LoVo (cell line): Measurements from ENCODE around the gene ID3.

Experiments used
- DNase-seq: peaks from one replicate; pipeline ENCODE4 v3.0.0-alpha.2; 2016; ENCODE audit warnings: low spot score

ID3 gene, protein sequence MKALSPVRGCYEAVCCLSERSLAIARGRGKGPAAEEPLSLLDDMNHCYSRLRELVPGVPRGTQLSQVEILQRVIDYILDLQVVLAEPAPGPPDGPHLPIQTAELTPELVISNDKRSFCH

DNA sequence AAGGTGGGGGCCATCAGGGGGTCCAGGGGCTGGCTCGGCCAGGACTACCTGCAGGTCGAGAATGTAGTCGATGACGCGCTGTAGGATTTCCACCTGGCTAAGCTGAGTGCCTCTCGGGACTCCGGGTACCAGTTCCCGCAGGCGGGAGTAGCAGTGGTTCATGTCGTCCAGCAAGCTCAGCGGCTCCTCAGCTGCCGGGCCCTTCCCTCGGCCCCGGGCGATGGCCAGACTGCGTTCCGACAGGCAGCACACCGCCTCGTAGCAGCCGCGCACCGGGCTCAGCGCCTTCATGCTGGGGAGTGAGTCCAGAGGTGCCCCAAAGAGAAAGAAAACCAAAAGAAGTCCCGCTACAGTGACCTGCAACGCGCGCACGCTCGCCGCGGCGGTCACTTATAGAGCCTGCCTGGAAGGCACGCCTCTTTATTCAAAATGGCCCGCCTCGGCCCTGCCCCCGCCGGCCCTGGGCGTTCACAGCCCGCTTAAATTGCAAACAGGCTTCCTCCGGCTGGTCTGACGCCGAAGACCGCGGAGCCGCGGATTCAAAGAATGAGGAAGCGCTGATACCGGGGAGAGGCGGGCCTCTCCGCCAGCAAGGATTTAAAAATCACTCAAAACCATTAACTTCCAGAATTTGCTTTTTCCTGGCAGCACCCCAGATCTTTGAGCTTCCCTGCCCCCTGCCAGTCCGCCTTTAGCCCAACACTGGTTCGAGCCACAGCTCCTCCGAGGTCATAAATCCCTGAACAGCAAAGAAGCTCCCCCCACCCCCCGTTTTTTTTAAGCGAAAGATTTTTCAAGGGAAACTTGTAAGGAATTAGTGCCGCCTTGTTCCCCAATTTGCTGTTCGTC lies at the start of gene ID3:
ID3 (minus strand) TSS at position 366 of the 849 bp plus-strand sequence; CDS start at position 291, 75 bp downstream.
- peak; percentile 95 for DNase-seq

DNA sequence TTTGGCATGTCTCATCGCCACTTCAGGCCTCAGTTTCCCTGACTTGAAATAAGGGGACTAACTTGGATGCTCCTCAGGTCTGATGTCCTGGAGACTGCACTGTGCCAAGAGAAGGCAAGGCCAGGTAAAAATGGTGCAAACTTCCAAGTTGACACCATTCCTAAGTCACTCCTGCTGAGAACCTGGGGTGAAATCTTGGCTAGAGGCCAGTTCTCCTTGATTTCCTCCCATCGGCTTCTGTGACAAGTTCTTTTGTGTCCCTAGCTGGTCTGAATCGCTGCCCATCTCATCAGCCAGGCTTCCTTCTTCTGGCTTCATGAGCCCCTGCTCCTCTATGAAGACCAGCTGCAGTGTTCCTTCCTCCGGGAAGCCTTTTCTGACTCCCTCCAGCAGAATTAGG lies 48.6 kb upstream of the ID3 start:
- no peak for DNase-seq

DNA sequence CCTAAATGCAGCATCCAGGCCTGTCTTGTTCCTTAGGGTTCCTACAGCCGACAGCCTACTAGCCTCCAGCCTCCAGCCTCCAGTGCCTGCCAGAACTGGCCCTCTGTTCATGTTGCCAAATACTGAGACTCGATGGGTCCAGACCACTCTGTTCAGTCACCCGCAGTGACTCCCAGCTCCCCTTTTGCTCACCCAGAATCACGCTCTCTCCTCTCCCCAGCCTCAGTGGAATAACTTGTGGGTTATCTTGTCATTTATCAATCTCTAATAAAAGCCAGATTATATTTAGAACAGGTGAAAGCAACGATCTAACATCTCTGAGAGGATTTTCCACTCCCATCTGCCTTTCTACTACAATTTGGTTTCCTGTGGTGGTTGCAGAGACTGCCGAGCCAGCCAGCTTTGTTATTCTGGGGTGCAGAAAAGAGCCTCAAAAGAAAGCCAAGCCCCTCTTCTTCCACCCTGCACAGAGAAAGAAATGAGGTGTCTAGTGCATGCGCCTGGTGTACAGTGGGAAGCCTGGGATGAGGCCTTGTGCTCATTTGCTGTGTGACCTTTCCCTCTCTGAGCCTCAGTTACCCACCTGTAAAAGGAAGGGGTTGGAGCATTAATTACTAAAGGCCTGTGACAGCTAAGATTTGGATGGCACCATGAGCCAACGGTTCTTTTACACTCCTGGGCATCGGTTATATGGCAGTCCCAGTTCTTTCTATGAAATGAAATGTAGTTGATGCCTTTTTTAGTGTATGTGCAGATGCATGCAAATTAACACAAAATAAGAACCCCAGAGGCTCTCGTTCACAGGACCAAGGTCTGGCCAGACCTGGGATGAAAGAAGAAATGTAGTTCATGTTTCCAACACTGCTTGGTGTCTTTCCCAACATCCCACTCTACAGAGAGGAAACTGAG lies 42.9 kb upstream of the ID3 start:
- DNase-seq: no peak

DNA sequence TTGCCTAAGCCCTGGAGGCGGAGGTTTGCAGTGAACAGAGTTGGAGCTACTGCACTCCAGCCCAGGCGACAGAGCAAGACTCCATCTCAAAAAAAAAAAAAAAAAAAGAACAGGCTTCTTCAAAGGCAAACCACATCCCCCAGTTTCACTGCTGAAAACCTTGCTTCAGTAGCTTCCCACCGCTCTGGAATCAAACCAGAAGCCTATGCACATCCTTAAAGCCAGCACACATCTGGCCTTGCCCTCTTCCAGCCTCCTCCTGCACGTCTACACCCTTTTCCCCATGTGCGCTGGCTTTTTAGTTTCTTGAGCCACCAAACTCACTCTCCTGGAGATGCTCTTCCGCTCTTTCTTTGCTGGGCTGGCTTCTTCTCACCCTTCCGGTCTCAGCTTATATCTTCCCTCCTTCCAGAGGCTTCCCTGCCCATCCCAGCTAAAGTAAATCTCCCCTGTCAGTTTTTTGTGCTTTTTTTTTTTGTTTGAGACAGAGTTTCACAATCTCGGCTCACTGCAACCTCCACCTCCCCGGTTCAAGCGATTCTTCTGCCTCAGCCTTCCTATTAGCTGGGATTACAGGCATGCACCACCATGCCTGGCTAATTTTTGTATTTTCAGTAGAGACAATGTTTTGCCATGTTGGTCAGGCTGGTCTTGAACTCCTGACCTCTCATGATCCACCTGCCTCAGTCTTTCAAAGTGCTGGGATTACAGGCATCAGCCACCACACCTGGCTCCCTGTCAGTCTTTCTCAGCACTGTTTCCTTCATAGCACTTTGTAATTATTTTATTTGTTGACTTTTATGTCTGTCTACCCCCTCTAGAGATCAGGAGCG lies 42.0 kb upstream of the ID3 start:
- DNase-seq: no peak

DNA sequence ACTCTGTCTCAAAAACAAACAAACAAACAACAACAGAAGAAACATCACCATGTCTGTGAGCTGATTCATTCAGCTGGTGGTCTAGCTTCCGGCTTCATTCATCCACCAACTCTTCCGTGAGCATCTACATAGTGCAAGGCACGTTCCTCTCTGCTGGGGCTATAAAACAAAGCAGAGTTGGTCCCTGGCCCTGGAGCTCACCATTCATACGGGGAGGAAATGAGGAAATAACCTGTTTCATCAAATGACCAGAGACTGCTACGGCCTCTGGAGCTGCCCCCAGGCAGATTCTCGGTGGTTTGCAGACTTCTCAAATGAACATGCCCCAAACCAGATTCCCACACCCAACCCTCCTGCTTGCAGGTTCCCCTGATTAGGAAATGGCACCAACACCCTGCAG lies 41.0 kb upstream of the ID3 start:
- no peak for DNase-seq

DNA sequence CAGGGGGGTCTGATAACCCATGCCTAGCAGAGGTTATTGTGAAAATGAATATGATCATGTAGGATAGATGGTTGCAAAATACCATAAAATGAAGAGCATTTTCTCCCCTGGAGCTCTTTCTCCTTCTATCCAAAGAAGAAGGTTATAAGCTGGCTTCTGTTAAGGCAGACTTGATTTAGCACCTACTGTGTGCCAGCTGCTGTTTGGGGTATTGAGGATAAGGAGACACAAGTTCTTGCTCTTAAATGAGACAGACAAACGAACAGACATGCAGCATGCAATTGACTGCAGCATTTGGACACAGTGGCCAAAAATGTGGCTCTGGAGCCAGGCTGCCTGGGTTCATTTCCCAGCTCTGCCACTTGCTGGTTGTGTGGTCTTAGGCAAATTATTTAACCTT lies 39.8 kb upstream of the ID3 start:
- no peak for DNase-seq

DNA sequence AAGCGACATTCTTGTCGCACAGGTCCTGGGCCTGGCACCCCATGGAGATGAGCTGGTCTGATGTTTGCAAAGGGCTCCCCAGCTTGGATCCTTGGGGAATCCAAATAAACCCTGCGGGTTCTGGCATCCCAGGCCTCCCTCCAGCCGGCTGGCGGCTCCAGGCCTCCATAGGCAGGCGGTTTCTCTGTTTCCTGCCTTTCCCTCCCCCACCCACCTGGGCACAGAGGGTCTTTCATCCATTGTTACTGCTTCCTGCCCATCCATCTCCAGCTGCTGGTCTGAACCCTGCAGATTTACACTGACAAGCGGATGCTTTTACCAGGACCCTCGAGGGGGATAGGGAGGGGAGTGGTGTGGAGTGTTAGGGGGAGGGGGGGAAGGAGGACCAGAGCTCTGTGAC lies 39.1 kb upstream of the ID3 start:
- DNase-seq: no peak

DNA sequence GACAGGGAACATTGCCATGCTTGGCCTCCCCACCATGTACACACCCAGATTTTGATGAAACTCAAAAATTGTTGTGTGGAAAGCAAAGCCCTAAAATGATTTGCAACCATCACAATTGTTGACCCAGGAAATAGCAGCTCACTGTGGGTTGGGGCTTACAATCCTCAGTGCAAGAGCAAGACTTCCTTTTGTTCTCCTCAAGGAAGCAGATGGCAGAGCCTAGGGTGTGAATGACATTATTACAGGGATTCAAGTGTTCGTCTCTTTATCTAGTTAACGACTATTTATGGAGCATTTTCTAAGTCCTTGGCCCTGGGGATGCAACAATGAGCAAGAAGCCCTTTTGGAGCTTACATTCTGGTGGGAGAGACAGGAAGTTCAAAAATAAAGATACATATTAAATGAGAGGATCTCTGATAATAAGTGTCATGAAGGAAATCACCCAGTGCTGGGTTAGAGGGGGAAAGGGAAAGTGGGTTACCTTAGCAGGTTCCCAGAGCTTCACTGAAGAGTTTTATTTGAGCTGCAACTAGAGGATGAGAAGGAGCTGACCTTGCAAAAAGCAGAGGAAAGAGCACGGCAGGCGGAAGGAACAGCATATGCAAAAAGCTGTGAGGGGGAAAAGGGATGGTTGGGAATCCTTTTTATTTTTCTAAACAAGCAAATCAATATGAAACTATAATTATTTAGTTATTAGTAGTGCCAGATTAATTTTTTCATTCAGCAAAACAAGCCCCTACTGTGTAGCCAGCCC lies 38.5 kb upstream of the ID3 start:
- no peak for DNase-seq

DNA sequence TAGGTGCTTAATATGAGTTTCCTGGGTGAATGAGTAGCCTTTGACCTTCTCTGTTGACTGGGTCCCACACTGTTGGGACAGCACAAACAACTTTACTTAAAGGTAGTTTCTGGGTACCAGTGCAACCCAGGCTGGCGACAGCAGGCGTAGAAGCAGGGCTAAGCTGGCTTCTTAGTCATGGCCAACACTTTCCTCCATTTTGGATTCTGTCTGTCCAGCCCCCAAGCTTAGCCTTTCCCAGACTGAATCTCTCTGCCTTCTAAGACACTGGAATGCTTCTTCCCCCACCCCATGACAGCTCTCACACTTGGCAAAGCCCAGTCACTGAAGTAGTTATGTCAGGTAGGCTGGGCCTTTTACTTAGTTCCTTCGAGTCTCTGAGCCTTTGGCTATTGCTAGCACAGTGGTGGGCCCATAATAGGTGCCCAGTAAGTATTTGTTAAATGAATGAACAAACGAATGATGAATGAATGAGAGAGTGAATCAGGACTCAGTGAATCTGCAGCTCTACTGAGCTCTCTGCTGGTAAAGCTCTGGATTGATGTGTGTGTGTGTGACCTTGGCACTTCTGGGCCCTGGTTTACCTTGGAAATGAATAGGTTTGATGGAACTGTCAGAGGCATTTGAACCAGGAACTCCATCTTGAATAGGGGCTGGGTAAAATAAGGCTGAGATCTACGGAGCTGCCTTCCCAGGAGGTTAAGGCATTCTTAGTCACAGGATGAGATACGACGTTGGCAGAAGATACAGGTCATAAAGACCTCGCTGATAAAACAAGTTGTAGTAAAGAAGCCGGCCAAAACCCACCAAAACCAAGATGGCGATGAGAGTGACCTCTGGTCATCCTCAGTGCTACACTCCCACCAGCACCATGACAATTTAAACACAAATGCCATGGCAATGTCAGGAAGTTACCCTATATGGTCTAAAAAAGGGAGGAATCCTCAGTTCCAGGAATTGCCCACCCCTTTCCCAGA lies 37.4 kb upstream of the ID3 start:
- DNase-seq: no peak

DNA sequence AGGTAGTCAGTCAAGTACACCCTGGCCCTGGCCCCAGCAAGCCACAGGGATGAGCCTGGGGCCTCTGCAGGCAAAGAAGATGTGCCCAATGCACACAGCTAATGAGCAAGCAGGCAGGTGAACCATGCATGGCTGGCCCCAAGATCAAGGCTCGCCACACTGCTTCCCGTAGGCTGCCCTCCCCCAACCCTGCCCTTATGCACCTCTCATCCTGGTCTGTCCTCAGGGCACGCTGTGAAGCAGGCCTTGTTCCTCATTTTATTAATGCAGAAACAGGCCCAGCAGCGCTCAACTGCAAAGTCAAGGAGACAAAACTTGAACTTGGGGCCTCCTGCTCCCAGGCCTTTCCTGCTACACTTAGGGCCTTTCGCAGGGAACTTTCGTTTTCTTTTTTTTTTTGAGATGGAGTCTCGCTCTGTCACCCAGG lies 35.6 kb upstream of the ID3 start:
- DNase-seq: no peak

DNA sequence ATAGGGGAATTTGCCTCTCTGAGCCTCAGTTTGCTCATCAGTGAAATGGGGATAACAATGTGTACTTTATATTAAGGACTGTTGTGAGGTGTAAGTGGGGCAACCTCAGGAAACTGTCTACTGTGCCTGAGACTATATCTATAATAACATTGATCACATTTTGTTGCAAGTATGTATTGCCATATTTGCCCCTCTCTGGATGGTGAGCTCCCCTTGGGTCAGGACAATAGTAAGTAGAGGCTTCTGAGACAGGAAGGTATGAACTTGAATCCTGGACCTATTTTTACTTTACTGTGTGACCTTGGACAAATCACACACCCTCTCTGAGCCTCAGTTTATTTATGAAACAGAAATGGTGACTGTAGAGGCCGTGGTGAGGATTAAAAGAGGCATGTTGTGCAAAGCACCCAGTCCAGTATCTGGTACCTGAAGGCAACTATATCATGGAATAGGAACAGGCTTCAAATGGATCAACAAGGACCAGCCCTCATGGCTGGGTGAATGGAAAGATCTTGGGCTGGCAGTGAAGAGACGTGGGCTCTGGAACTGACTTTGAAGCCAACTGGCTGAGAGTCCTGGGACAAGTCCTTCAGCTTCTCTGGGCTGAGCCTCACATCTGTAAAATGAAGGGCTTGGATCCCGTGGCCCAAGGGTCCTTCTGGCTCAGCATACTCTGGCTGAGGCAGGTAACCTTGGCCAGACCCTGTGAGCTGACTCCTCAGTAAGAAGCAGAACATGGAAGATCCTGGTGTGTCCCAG lies 35.0 kb upstream of the ID3 start:
- DNase-seq: no peak

DNA sequence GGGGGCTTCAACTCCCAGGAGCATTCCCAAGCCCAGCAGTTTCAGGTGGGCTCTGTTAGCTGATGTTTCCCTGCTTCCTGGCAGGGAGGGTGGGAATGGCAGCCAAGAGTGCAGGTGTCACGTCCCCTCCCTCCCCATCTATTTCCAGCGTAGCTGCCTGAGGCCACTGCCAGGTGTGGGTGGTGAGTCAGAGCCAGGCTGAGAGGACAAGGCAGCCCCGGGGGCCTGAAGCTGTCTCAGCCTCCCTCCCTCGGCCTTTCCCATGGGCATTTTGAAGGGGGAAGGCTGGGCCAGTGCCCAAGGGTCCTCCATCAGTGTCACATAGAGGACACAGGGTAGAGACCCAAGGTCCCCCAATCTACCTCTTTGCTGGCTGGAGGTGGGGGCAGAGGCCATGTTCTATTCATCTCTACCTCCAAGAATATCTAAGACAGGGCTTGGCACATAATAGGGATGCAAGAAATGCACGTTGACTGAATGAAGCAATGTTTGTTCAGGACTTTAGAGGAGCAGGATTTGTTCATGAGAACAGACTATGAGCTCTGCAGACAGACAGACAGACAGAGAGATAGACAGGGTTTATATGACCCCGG lies 34.4 kb upstream of the ID3 start:
- peak; percentile 50 for DNase-seq

DNA sequence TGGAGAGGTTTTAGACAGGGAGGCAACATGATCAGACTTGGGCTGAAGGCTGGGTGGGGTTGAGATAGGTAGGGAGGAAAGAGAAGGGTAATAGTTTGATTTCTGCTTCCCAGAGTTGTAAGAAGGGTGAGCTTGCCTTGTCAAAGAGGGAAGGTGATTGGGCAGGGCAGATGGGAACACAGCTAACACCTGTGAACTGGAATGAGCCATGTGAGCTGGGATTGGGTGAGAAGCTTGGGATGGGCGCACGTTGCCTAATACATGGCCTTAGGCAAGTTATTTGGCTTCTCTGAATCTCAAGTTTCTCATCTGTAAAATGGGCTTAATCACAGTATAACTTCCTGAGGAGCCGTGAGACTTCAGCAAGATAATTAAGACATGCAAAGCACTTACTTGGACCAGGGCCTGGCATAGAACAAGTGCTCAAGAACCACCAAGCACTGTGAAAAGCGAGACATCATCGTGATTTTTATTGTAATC lies 33.8 kb upstream of the ID3 start:
- no peak for DNase-seq

DNA sequence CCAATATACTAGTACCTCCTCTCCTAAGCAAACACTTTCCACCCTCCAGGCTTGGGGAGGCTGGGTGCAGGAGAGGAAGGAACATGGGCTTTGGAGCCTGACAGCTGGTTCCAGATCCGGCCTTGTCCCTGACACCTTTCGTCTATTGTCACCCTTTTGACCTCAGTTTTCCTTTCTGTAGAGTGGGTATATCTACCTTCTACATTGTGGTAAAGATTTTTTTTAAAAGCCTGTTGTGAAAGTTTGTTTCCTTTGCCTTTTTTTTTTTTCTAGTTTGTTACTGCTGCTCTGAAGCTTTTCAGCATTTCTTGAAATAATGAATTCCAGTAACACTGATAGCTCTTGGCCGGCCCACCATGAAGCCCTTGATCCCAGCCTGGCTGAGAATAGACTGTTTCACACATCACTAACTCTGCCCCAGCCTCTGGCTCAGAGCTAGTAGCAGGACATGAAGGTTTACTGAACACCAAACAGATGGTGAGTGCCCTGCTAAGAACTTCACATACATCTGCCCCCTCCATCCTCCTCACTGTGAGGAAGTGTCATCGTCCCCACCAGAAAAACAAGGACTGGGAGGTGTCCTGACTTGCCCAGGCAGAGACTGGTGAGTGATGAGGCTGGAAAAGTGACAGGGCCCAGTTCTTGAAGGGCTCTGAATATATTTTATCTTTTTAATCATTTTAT lies 33.0 kb upstream of the ID3 start:
- peak; percentile 12 for DNase-seq

DNA sequence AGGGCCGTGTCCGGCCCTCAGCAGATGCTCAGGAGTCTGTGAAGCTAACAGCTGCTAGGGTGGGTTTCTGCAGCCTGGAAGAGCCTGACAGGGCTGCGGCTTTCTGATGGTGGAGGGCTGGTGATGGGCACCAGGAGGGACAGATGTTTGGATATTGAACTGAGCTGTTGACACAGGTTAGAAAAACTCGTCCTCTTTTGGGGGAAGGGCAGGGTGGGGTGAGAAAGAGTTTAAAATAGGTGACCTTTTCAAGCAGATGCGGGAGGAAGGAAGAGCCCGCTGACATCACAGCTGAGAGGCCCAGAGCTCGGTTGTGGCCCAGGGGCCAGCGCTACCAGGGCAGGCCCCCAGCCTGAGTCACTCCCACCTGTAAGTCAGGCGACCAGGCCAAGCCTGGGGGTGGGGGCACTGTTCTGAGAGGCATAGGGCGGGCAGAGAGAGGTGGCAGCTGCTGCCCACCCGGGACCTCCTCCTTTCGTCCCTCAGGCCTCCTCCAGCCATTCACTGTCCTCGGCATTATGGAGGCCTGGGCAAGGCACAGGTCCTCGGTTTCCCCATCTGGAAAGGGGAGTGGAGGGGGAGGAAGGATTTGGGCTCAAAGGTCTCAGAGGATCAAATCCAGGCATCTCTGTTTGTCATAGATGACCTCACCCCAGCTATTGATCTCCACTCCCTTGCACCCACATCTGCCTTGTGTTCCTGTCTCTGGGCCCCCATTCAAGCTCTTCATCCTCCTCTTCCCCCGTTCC lies 32.3 kb upstream of the ID3 start:
- DNase-seq: no peak

DNA sequence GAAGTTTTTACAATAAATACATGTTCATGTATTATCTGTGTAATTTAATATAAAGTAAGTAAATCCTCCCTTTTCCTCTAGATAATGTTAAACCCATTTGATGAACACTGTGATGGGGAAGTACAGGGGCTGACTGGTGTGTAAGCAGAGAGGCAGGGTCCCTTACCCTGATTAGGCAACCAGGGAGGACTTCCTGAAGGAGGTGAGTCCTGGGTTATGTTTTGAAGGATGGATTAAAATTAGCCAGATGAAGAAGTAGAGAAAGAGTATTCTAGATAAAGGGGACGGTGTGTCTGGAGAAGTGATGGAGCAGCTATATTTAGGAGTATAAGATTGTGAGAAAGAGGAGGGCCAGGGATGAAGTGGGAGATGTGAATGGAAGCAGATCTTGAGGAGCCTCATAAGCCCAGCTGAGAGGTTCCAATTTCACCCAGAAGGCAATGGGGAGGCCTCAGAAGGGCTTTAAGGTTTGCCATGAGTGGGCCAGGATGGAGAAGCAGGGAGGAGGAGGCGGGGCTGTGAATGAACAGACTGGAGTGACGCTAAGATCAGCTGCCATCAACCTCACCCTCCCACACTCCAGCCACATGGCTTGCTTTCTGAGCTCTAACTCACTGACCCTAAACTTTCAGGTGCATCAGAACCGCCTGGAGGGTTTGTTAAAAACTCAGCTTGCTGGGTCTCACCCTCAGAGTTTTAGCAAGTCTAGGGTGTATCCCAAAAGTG lies 30.9 kb upstream of the ID3 start:
- DNase-seq: no peak

DNA sequence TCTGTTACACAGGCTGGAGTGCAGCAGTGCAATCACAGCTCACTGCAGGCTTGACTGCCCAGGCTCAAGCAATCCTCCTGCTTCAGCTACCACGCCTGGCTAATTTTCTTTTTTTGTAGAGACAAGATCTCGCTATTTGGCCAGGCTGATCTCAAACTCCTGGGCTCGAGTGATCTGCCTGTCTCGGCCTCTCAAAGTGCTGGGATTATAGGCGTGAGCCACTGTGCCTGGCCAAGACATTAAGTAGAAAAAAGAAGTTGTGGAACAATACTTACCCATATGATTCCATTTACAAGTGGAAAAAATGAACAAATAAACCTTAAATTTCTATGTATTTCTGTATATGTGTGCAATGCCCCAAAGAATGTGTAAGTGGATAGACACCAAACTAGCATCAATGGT lies 30.3 kb upstream of the ID3 start:
- DNase-seq: no peak
